HepG2 (cell line): ENCODE measurements around the gene FCMR. TPM values are rescaled to one million over a fixed set of nuclear protein-coding genes. Genes with fewer than 3 reads are reported as not detected.

Experiments used
- ATAC-seq: fragments of 200-7000 bp; cut with Tn5 transposase; 3 replicates; pipeline ENCODE4 v1.9.1; 2020; ENCODE audit warnings: mild to moderate bottlenecking, moderate library complexity
- BruUV-seq: library from RNA; stranded (reverse); fragments of 400-500 nt; replicated peaks from 2 replicates; lab custom pipeline; 2021; lab: Mats Ljungman, UMichigan
- CTCF ChIA-PET: fragments of 300-600 bp; formaldehyde crosslinking; extraction: SDS; loops from one replicate; lab custom pipeline; 2021; ENCODE audit warnings: low total read pairs, inconsistent platforms, low intra/inter-chr PET ratio; lab: Yijun Ruan, JAX
- POLR2A ChIA-PET: fragments of 350-600 bp; sonication (Branson Sonifier 250); formaldehyde crosslinking; loops from one replicate; lab custom pipeline; 2020; ENCODE audit warnings: antibody characterized with exemption, inconsistent platforms; lab: Yijun Ruan, JAX
- DNase-seq: peaks from one replicate; pipeline ENCODE4 v3.0.0-alpha.2; 2015; ENCODE audit warnings: low spot score
- FAIRE-seq: peaks from 3 replicates; lab custom pipeline; 2011; peaks lifted over from hg19 to GRCh38; lab: Jason Lieb, UNC
- H2AFZ ChIP-seq: one replicate; pipeline ENCODE4 v1.6.1; 2011; ENCODE audit warnings: low read length, inconsistent platforms
- H3K27ac ChIP-seq: fragments of 300-600 bp; 3 replicates; pipeline ENCODE4 v1.8.0; 2011; ENCODE audit warnings: mixed run types, mild to moderate bottlenecking, mixed read lengths, low read length, inconsistent platforms; ENCODE audit not compliant: insufficient read depth; ENCODE audit errors: extremely low read length
- H3K27me3 ChIP-seq, 2 experiments: fragments of 200-600 bp in 1 of 2; 2 replicates in 1 of 2; 3 replicates in 1 of 2; pipeline versions ENCODE4 v1.6.0 to v1.8.0; 2011; ENCODE audit warnings: low read length in 2 of 2, mild to moderate bottlenecking in 2 of 2, moderate library complexity in 2 of 2, inconsistent platforms in 1 of 2; ENCODE audit not compliant: insufficient read depth in 2 of 2, control insufficient read depth in 1 of 2
- H3K36me3 ChIP-seq, 2 experiments: fragments of 200-600 bp in 1 of 2; replicated peaks in 1 of 2; 2 replicates in 1 of 2; 3 replicates in 1 of 2; pipeline versions ENCODE4 v1.5.1 to v1.8.0; 2011; ENCODE audit warnings: low read length in 2 of 2, inconsistent platforms in 1 of 2; ENCODE audit not compliant: insufficient read depth in 2 of 2, control insufficient read depth in 1 of 2
- H3K4me1 ChIP-seq: 2 replicates; pipeline ENCODE4 v1.5.1; 2012; ENCODE audit warnings: low read length, inconsistent platforms; ENCODE audit not compliant: insufficient read depth
- H3K4me2 ChIP-seq: 2 replicates; pipeline ENCODE4 v1.6.0; 2011; ENCODE audit warnings: low read depth, low read length, inconsistent platforms
- H3K4me3 ChIP-seq, 3 experiments: fragments of 200-600 bp in 1 of 3; sonication (generic), shearing (Covaris generic) in 1 of 3; replicated peaks in 1 of 3; 2 replicates each; pipeline ENCODE4 v1.5.1; 2011 to 2016; ENCODE audit warnings: low read length in 3 of 3, inconsistent platforms in 2 of 3, low read depth in 2 of 3, mild to moderate bottlenecking in 2 of 3, control low read depth in 1 of 3, mixed read lengths in 1 of 3; ENCODE audit not compliant: insufficient read depth in 1 of 3
- H3K79me2 ChIP-seq: one replicate; pipeline ENCODE4 v1.6.1; 2011; ENCODE audit warnings: low read length, inconsistent platforms; ENCODE audit not compliant: insufficient read depth
- H3K9ac ChIP-seq: 2 replicates; pipeline ENCODE4 v1.6.0; 2011; ENCODE audit warnings: mild to moderate bottlenecking, low read depth, low read length, inconsistent platforms; ENCODE audit not compliant: insufficient read depth
- H3K9me3 ChIP-seq: 2 replicates; pipeline ENCODE4 v1.5.1; 2012; ENCODE audit warnings: mild to moderate bottlenecking, low read length
- H4K20me1 ChIP-seq: 2 replicates; pipeline ENCODE4 v1.6.0; 2011; ENCODE audit warnings: inconsistent platforms, mild to moderate bottlenecking, low read length, moderate library complexity; ENCODE audit not compliant: insufficient read depth
- ARID2 ChIP-seq: sonication (generic); formaldehyde crosslinking; IDR thresholded peaks from 2 replicates; pipeline ENCODE4 v1.8.1; 2022; ENCODE audit warnings: mild to moderate bottlenecking, missing genetic modification reagents, borderline replicate concordance
- GABPA ChIP-seq, 2 experiments: IDR thresholded peaks; 2 replicates each; pipeline ENCODE4 v1.6.1; 2011 to 2016; ENCODE audit warnings: low read depth in 2 of 2, low read length in 1 of 2, missing biosample characterization in 1 of 2, missing genetic modification characterization in 1 of 2
- KLF9 ChIP-seq: IDR thresholded peaks from 2 replicates; pipeline ENCODE4 v1.6.1; 2016; ENCODE audit warnings: low read depth
- MAF1 ChIP-seq: sonication (generic); formaldehyde crosslinking; IDR thresholded peaks from 2 replicates; pipeline ENCODE4 v1.5.0; 2020; ENCODE audit warnings: missing genetic modification reagents, borderline replicate concordance
- NRL ChIP-seq: sonication (generic); formaldehyde crosslinking; IDR thresholded peaks from 2 replicates; pipeline ENCODE4 v1.5.0; 2020; ENCODE audit warnings: missing genetic modification reagents, mild to moderate bottlenecking, moderate library complexity, borderline replicate concordance
- PTBP1 ChIP-seq: fragments of 200-400 bp; formaldehyde crosslinking; IDR thresholded peaks from 2 replicates; pipeline ENCODE4 v1.6.1; 2018; ENCODE audit warnings: low read length, low read depth; ENCODE audit not compliant: poor library complexity, severe bottlenecking
- RFXAP ChIP-seq: sonication (generic); formaldehyde crosslinking; IDR thresholded peaks from 2 replicates; pipeline ENCODE4 v1.4.0; 2020; ENCODE audit warnings: missing genetic modification reagents, borderline replicate concordance
- SMYD3 ChIP-seq: sonication (generic); formaldehyde crosslinking; IDR thresholded peaks from 2 replicates; pipeline ENCODE4 v1.8.1; 2023; ENCODE audit warnings: mild to moderate bottlenecking, missing genetic modification reagents
- SNRNP70 ChIP-seq: fragments of 200-400 bp; formaldehyde crosslinking; IDR thresholded peaks from 2 replicates; pipeline ENCODE4 v1.6.1; 2017; ENCODE audit warnings: mild to moderate bottlenecking, low read depth, low read length, moderate library complexity
- TFE3 ChIP-seq: IDR thresholded peaks from 2 replicates; pipeline ENCODE4 v1.6.1; 2016
- TOPORS ChIP-seq: sonication (generic); formaldehyde crosslinking; IDR thresholded peaks from 2 replicates; pipeline ENCODE4 v1.8.0; 2023; ENCODE audit warnings: mild to moderate bottlenecking, missing genetic modification reagents
- ZNF3 ChIP-seq: IDR thresholded peaks from 2 replicates; pipeline ENCODE4 v1.7.0; 2017; ENCODE audit warnings: inconsistent platforms
- ZNF484 ChIP-seq: sonication (generic); formaldehyde crosslinking; IDR thresholded peaks from 2 replicates; pipeline ENCODE4 v1.5.1; 2020; ENCODE audit warnings: mild to moderate bottlenecking, low read depth, missing genetic modification reagents, borderline replicate concordance
- ZNF546 ChIP-seq: sonication (generic); formaldehyde crosslinking; conservative IDR thresholded peaks from 2 replicates; pipeline ENCODE4 v1.8.1; 2023; ENCODE audit warnings: mild to moderate bottlenecking, missing genetic modification reagents
- ZNF619 ChIP-seq: sonication (generic); formaldehyde crosslinking; IDR thresholded peaks from 2 replicates; pipeline ENCODE4 v1.4.0; 2020; ENCODE audit warnings: mild to moderate bottlenecking, missing genetic modification reagents
- ZNF713 ChIP-seq: sonication (generic); formaldehyde crosslinking; IDR thresholded peaks from 2 replicates; pipeline ENCODE4 v1.4.0; 2020; ENCODE audit warnings: mild to moderate bottlenecking, missing genetic modification reagents
- ZNF768 ChIP-seq: sonication (generic); formaldehyde crosslinking; IDR thresholded peaks from 2 replicates; pipeline ENCODE4 v1.4.0; 2020; ENCODE audit warnings: missing genetic modification reagents
- ZSCAN21 ChIP-seq: sonication (generic); formaldehyde crosslinking; IDR thresholded peaks from 2 replicates; pipeline ENCODE4 v1.8.0; 2022; ENCODE audit warnings: mild to moderate bottlenecking, missing genetic modification reagents, moderate library complexity, borderline replicate concordance
- ZSCAN22 ChIP-seq: sonication (generic); formaldehyde crosslinking; IDR thresholded peaks from 2 replicates; pipeline ENCODE4 v1.4.0; 2020; ENCODE audit warnings: mild to moderate bottlenecking, missing genetic modification reagents
- WGBS: methylation state at CpG from one replicate; pipeline ENCODE4 v1.1.6; 2017; ENCODE audit warnings: low lambda C conversion rate; 5-methylcytosine and 5-hydroxymethylcytosine counted together
- in situ Hi-C: cut with HindIII; loops from 2 replicates; pipeline ENCODE4 v1.10.0; 2017; ENCODE audit warnings: low pct_unique_long_range_greater_than_20kb; ENCODE audit not compliant: extremely low pct_ligation_motif_present
- intact Hi-C: fragments of 100-400 bp; cut with micrococcal nuclease; formaldehyde crosslinking; loops from one replicate; pipeline ENCODE4 v1.10.0; 2022; ENCODE audit not compliant: unreplicated experiment
- polyA plus RNA-seq, 8 experiments: library from polyadenylated mRNA; depleted of rRNA in 3 of 8; stranded (reverse) in 7 of 8; unstranded in 1 of 8; fragments of >200 nt; fragmentation: Illumina TruSeq in 4 of 8; extraction: Trizol in 4 of 8; gene quantifications; 2 replicates each; pipeline versions ENCODE4 v1.2.1 to v1.2.3, GENCODE V29; 2011 to 2016; ENCODE audit warnings: low read depth in 4 of 8, missing spikeins in 1 of 8, mixed read lengths in 1 of 8; ENCODE audit not compliant: insufficient read depth in 1 of 8
- total RNA-seq, 5 experiments: library from RNA; depleted of rRNA; stranded (reverse); fragments of >200 nt; fragmentation: Illumina TruSeq; extraction: Trizol; gene quantifications; 2 replicates each; pipeline ENCODE4 v1.2.3, GENCODE V29; 2016; ENCODE audit warnings: low read depth in 1 of 5
- TF ChIP-seq, protein P1 (sequence below): conservative IDR thresholded peaks from 2 replicates; pipeline ENCODE4 v1.6.1; 2018; ENCODE audit warnings: missing genetic modification reagents

The FCMR gene
- total and polyA plus RNA-seq, 2 of the 13 experiments (the other 11 are each of a cell fraction or from before 2014, with no cell fraction given), result not detected

DNA sequence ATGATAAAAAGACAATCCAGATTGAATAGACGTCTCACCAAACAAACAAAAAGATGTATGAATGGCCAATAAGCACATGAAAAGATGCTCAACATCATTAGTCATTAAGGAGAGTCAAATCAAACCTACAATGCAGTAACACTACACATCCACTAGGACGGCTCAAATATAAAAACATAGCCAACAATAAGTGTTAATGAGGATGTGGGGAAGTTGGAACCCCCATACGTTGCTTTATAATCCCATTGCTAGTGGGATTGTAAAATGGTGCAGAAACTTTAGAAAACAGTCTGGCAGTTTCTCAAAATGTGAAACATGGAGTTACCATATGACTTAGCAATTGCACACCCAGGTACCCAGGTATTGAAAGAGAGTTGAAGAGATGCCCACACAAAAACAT is 39.2 kb downstream of the FCMR start:
- Histone ChIP-seq H3K4me1 (no peaks in the 10 kb centered on the region), H3K4me3 (no peak overlapping the region), H2AFZ (no peak overlapping the region), H3K9ac (no peak overlapping the region), H4K20me1 (no peaks in the 10 kb centered on the region), H3K27me3 (peaks cover 0 to 4% of the 10 kb centered on the region in 2 experiments; a peak in 3 of 5 replicates), H3K36me3 (no peaks in the 10 kb centered on the region), H3K9me3 (peaks cover 20% of the 10 kb centered on the region), H3K79me2 (no peaks in the 10 kb centered on the region), H3K4me2 (no peak overlapping the region), H3K27ac (no peak overlapping the region)
- TF ChIP-seq ZSCAN21 (CRISPR knock-in tag) (no peak), RFXAP (no peak), ZNF3 (CRISPR knock-in tag) (no peak), TOPORS (no peak), SNRNP70 (no peak), GABPA (IDR thresholded peaks at IDR 0.05; ENCODE audit: low read depth, low read length) (no peak), GABPA (CRISPR knock-in tag; IDR thresholded peaks at IDR 0.05; ENCODE audit: low read depth) (no peak), ZSCAN22 (CRISPR knock-in tag) (no peak), ZNF768 (CRISPR knock-in tag) (no peak), ARID2 (no peak), ZNF484 (no peak)
- POLR2A ChIA-PET, result no interaction called here
- whole genome bisulfite sequencing, result 11% methylated on average over 3 of the region's 3 CpGs
- BruUV-seq, result no TSS peak
- FAIRE-seq (no peak), DNase-seq (no peak), ATAC-seq (no peak)
- CTCF ChIA-PET, result no interaction called here
- in situ Hi-C loops (no loop called here), intact Hi-C loops (no loop called here)

DNA sequence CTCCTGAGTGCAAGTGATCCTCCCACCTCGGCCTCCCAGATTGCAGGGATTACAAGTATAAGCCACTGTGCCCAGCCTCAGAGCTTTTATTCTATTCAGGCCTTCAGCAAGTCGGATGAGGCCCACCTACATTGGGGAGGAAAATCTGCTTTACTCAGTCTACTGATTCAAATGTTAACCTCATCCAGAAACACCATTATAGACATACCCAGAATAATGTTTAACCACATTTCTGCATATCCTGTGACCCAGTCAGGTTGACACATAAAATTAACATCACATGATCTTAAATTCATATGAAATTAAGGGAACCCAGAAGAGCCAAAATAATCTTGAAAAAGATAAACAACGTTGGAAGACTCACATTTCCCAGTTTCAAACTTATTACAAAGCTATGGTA is 41.4 kb downstream of the FCMR start:
- BruUV-seq, result no TSS peak
- CTCF ChIA-PET, result no interaction called here
- Histone ChIP-seq H3K9ac (no peak overlapping the region), H3K27ac (no peak overlapping the region), H2AFZ (no peak overlapping the region), H3K4me3 (no peak overlapping the region), H4K20me1 (no peaks in the 10 kb centered on the region), H3K36me3 (no peaks in the 10 kb centered on the region), H3K4me2 (no peak overlapping the region), H3K9me3 (peaks cover 26% of the 10 kb centered on the region), H3K27me3 (no peaks in the 10 kb centered on the region; a peak in 1 of 5 replicates), H3K79me2 (no peaks in the 10 kb centered on the region), H3K4me1 (no peaks in the 10 kb centered on the region)
- in situ Hi-C loops (no loop called here), intact Hi-C loops (no loop called here)
- ATAC-seq (no peak), DNase-seq (no peak), FAIRE-seq (no peak)
- POLR2A ChIA-PET, result no interaction called here
- TF ChIP-seq, protein P1, sequence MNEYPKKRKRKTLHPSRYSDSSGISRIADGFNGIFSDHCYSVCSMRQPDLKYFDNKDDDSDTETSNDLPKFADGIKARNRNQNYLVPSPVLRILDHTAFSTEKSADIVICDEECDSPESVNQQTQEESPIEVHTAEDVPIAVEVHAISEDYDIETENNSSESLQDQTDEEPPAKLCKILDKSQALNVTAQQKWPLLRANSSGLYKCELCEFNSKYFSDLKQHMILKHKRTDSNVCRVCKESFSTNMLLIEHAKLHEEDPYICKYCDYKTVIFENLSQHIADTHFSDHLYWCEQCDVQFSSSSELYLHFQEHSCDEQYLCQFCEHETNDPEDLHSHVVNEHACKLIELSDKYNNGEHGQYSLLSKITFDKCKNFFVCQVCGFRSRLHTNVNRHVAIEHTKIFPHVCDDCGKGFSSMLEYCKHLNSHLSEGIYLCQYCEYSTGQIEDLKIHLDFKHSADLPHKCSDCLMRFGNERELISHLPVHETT (CRISPR knock-in tag), result no peak
- TF ChIP-seq NRL (no peak), ZNF713 (CRISPR knock-in tag) (no peak), ZNF619 (CRISPR knock-in tag) (no peak), KLF9 (CRISPR knock-in tag) (no peak), PTBP1 (no peak), MAF1 (CRISPR knock-in tag) (no peak), ZNF546 (CRISPR knock-in tag) (no peak), SMYD3 (no peak), TFE3 (no peak)
- 3% methylated on average over 3 of the region's 3 CpGs for WGBS
